Fibroblast of skin of right biceps (primary cell): ENCODE results near the gene SPATA3.
A peak's percentile ranks its signal among the peaks of the same experiment; 100 is the strongest.
"Not testable (repeated sequence)": the region's sequence is repeated elsewhere in the genome, so short reads cannot be mapped to it uniquely, and the experiment has no call there.

Experiments
- DNase-seq: peaks from one replicate; pipeline ENCODE4 v3.0.0-alpha.2; 2013

Gene SPATA3

DNA sequence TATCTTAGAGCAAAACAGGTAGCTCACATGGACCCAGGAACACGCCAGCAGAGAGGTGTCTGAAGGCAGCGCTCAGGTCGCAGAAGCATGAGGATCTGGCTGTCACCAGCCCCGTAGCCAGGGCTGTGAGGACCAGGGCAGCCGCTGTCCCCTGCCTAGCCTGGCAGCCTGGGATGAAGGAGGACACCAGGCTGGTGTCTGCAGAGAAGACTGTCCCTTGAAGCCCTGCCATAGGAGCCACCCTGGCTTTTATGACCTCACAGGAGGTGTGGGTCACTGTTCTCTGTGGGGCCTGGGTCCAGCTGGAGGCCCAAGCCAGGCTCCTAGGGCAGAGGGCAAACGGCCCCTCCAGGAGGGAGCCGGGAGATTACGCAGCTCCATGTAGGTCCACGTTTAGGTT, at the start of gene SPATA3:
Gene SPATA3, plus strand, starts transcription at position 301 of the 400 bp plus-strand sequence. CDS start 113 bp downstream, outside the sequence.
- DNase-seq: no peak

DNA sequence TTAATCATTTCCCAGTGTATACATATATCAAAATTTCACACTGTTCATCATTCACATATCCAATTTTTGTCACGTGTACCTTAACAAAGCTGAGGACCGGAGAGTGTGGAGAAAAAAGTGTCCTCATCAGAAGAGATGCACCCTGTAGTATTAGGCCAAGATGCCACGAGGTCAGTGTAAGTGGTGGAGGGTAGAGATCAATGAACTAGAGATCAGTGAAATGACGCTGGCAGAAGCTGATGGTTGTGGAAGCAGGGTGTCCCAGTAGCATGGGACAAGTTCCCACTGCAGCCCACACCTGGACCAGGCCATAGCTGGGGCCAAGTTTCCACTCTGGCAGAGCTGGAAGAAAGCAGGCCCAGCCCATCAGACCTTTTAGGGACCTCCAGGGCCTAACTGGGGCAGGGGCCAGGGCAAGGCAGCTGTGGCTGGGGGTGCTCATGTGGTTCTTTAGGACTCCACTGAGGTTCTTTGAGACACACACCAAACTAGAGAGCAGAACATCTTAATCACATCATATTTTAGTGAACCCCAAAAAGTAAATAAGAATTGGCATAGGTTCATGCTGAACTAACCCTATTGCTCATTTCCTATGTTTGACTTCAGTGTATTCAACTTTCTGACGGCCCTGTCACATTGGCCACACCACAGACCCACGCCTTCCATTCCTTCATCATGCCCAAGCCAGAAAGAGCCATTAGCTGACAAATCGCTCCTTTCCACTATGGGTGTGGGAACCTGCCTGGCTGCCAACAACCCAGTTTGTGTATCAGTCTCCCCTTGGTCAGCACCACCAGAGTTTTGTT, 49.3 kb upstream of the SPATA3 start:
- DNase-seq: no peak

GRCh38 chr2:230947235-230947576, 48.7 kb upstream of the SPATA3 start:
- DNase-seq: no peak

- DNase-seq: no peak
Observed at GRCh38 chr2:230947908-230948365, 48.0 kb upstream of the SPATA3 start.

DNA sequence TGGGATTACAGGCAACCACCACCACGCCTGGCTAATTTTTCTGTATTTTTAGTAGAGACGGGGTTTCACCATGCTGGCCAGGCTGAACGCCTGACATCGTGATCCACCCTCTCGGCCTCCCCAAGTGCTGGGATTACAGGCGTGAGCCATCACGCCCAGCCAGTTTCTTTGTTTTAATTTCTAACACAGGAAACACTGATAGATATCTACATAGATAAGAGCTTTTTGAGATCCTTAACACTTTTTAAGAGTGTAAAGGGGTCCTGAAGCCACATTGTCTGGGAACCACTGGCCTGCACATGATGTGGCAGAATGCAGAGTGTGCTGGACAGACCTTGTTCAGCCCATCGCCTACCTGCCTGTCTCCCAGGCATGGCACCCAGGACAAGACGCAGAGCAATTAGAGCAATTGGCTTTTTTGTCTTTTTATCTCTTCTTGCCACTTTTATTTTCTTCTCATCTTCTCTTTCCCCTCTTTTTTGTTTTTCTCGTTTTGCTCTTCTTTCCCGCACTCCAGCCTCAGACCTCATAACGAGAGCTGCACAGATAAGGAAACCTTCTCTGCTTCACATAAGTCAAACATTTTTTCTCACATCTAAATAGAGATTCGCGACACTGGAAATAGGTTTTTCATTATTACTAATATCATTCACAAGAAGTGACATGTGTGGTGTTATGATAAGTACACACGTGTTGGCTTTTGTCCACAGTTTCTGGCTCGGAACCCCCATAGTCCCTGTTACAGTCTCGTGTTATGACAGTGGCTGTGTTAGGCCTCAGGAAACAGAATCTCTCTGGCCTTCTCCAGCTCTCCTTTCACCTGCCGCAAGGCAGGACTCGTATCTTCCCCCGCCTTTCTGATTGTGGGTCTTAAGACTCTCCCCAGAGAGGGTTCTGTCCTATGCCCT, 45.7 kb upstream of the SPATA3 start:
- no peak for DNase-seq

DNA sequence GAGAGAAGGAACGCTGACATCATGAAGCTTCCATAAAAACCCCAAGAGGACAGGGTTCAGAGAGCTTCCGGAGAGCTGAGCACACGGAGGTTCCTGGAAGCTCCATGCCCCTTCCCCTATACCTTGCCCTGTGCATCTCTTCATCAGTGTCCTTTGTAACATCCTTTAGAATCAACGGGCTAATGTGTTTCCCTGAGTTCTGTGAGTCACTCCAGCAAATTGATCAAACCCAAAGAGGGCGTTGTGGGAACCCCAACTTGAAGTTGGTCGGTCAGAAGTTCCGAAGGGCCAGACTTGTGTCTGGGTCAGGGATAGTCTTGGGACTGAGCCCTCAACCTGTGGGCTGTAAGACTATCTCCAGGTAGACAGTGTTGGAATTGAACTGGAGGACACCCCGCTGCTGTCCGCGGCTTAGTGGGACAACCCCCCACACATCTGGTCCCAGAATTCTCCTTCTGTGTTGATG, 45.0 kb upstream of the SPATA3 start:
- no peak for DNase-seq

DNA sequence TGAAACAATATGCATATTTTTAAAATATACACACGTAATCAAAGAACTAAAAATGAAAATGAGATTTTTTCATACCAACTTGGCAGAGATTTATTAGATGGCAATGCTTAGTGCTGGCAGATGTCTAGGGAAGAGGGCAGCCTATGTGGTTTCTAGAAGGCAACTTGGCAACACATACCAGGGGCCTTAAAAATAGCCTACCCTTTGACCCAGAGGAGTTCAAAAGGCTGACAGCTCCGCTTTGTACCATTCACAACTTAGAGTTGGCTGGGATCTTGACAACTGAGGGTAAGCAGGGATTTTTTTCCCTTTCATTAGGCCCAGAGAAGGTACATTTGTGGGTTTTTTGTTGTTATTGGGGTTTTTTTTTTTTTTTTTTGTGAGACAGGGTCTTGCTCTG, 44.5 kb upstream of the SPATA3 start:
- no peak for DNase-seq

DNA sequence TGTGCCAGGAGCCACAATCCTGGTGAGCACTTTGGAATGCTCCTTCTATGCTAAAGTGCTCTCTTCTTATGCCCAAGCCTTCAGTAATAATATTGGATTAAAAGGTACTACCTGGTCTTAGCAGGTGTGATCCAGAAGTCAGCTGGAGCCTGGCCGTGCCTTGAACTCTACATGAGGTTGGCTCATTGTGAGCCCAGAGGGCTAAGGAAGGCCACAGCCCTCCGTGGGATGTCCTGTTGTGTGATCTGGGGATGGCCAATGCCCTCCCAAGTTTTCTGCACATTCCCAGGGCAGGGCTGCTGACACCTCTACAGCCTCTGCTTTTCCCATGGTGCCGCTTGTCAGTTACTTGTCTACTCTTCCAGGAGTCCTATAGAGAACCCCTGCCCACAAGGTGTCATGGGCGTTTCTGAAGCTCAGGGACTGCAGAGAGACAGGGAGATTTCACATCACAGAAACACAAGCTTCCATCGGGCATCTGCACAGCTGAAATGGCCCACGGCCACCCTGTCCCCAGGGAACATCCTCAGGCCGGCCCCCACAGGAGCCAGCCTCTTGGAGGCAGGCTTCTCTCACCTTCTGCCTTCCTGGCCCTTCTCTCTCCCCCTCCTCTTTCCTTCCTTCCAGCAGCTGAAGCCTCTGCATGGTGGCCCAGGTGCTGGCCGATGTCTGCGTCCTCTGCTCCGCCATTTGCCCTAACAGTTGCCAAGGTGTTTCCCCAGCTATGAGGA, 43.5 kb upstream of the SPATA3 start:
- no peak for DNase-seq

DNA sequence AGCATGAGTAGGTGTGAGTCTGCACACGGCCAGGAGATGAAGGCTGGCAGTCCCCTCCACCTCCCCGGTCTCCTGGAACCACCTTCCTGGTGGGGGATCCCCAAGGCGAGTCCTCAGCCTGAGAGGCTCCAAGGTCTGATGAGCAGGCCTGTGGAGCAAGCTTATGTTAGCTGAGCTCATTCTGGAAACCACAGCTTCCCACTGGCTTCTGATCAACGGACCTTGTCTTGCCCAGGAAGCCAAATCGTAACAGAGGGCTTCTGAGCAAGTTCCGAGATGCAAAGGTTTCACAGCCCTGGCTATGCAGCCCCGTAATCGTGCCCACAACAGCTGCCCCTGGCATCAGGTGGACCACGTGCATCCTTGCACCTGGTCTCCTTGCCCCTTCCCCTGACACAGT, 42.1 kb upstream of the SPATA3 start:
- no peak for DNase-seq

DNA sequence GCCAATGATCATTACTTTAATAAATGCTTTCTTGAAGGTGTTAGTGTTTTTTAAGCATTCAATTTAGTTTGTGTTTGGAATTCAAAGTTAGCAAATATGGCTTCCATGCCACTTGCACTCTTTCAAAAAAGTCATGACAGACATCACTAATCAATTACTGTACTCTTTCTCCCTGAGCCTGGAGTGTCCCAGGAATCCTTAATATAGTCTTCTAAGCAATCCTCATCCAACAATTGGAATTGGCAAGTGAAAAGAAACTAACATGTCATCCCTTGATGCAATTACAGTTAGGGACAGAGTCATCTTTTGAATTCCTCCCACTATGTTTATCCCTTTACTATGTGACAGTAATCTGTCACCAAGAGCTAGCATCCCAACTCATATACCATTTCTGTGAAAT, 41.2 kb upstream of the SPATA3 start:
- no peak for DNase-seq

DNA sequence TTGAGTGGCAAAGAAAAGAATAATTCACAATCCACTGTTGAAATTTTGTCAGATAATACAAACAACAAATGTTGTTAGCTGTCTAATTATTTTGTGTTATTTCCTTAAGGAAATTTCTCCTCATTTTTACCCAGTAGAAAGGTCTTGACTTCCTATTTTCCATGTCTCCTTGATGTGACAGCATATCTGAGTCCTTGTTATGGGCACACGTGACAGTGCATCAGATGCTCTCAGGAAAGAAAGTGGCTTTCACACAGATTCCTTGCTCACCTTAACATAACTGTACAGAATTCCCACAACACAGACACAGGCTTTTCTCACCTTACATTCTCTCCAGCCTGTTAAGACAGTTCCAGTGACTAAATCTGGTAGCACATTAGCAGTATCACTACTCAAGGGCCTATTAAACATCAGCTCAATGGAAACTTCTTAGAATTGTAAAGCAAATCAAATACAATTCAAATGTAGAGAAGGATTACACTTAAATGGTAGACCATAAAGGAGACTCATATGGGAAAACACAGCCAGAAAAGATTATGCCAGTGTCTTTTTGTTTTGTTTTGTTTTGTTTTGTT, 40.7 kb upstream of the SPATA3 start:
- no peak for DNase-seq

- DNase-seq: peak; percentile 48
Observed at GRCh38 chr2:230956827-230957755, 38.8 kb upstream of the SPATA3 start.

GRCh38 chr2:230957756-230958391, 38.0 kb upstream of the SPATA3 start:
- no peak for DNase-seq

GRCh38 chr2:230958820-230959756, 36.8 kb upstream of the SPATA3 start:
- DNase-seq: no peak

GRCh38 chr2:230960026-230960425, 35.9 kb upstream of the SPATA3 start:
- DNase-seq: no peak

DNA sequence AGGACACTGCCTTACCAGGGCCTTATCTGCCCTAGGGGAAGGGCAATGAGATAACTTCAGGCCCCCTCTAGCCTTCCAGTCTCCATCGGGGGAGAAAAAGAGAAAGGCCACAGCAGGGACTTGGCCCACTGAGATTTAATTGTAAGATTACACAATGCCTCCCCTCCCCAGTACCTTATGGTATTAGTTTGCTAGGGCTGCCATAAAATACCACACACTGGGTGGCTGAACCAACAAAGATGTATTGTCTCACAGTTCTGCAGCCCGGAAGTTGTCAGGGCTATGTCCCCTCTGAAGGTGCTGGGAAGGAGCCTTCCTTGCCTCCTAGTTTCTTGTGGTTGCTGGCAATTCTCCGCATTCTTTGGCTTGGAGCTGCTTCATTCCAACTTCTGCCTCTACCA, 34.8 kb upstream of the SPATA3 start:
- peak; percentile 31 for DNase-seq

DNA sequence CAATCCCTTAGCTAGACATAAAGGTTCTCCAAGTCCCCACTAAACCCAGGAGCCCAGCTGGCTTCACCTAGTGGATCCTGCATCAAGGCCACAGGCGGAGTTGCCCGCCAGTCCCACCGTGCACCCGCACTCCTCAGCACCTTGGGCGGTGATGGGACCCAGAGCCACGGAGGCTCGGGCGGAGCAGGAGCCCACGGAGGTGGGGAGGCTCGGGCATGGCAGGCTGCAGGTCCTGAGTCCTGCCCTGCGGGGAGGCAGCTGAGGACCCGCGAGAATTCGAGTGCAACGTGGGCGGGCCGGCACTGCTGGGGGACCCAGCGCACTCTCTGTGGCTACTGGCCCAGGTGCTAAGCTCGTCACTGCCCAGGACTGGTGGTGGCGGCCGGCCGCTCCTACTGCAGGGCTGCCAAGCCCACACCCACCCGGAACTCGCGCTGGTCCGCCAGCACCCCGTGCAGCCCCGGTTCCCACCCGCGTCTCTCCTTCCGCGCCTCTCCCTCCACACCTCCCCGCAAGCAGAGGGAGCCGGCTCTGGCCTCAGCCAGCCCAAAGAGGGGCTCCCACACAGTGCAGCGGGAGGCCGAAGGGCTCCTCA, 31.7 kb upstream of the SPATA3 start:
- no peak for DNase-seq

DNA sequence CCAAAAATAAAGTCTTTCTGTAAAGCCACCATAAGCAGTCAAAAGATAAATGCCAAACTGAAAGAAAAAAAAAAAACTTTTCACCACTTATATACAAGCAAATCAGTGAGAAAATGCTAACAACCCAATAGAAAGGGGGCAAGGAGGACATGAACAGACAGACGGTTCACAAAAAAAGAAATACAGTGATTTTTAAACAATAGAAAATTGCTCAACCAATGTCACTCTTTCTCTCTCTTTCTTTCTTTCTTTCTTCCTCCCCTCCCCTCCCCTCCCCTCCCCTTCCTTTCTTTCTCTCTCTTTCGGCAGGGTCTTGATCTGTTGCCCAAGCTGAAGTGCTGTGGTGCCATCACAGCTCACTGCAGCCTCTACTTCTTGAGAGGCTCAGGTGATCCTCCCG, 28.8 kb upstream of the SPATA3 start:
- no peak for DNase-seq

DNA sequence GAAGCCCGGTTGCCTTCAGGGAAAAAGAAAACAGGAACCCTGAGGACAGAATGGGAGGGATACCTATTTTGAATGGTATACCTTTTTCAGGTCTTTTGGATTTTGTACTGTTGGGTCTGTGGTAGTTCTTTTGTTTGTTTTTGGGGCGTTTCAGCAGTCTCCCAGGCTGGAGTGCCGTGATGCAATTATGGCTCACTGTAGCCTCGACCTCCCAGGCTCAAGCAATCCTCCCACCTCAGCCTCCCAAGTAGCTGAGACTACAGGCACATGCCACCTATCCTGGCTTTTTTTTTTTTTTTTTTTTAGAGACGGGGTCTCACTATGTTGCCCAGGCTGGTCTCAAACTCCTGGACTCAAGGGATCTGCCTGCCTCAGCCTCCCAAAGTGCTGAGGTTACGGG, 27.6 kb upstream of the SPATA3 start:
- not testable (repeated sequence) for DNase-seq
